H7 (cell line): ENCODE measurements around the gene MSANTD3. TPM values are rescaled to one million over a fixed set of nuclear protein-coding genes. Genes with fewer than 3 reads are reported as not detected.
"Not testable (repeated sequence)": the region's sequence is repeated elsewhere in the genome, so short reads cannot be mapped to it uniquely, and the experiment has no call there.

Source experiments
- DNase-seq: peaks from one replicate; pipeline ENCODE4 v3.0.0; 2012
- H3K27me3 ChIP-seq: 2 replicates; pipeline ENCODE4 v1.6.0; 2011; ENCODE audit warnings: mild to moderate bottlenecking, low read length; ENCODE audit not compliant: control insufficient read depth, insufficient read depth
- H3K36me3 ChIP-seq: replicated peaks from 2 replicates; pipeline ENCODE4 v1.5.1; 2011; ENCODE audit warnings: low read length; ENCODE audit not compliant: control insufficient read depth, insufficient read depth
- H3K4me3 ChIP-seq: 2 replicates; pipeline ENCODE4 v1.5.1; 2011; ENCODE audit warnings: low read depth, mild to moderate bottlenecking, control low read depth, low read length, moderate library complexity; ENCODE audit not compliant: insufficient read depth
- total RNA-seq: library from RNA; depleted of rRNA; stranded (reverse); fragments of >200 nt; shearing (Covaris generic); gene quantifications from 2 replicates; pipeline ENCODE4 v1.2.3, GENCODE V29; 2014; rRNA removed

Gene MSANTD3, protein sequence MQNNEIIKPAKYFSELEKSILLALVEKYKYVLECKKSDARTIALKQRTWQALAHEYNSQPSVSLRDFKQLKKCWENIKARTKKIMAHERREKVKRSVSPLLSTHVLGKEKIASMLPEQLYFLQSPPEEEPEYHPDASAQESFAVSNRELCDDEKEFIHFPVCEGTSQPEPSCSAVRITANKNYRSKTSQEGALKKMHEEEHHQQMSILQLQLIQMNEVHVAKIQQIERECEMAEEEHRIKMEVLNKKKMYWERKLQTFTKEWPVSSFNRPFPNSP
- 36.9 and 44.5 TPM in 2 replicates for total RNA-seq

GRCh38 chr9:100426530-100427365 is at the start of gene MSANTD3:
MSANTD3 (plus strand) TSS chr9:100427143; CDS start chr9:100441939, 14,796 bp downstream.
- Histone ChIP-seq H3K36me3 (no peaks in the 10 kb centered on the region), H3K4me3 (peak within 1 kb of the TSS; percentile 82), H3K27me3 (no peaks in the 10 kb centered on the region)
- peak; percentile 94 for DNase-seq

- Histone ChIP-seq H3K27me3 (no peaks in the 10 kb centered on the region), H3K4me3 (no peak overlapping the region), H3K36me3 (no peaks in the 10 kb centered on the region)
- no peak for DNase-seq
Observed at GRCh38 chr9:100379862-100380261, 47.1 kb upstream of the MSANTD3 start.

DNA sequence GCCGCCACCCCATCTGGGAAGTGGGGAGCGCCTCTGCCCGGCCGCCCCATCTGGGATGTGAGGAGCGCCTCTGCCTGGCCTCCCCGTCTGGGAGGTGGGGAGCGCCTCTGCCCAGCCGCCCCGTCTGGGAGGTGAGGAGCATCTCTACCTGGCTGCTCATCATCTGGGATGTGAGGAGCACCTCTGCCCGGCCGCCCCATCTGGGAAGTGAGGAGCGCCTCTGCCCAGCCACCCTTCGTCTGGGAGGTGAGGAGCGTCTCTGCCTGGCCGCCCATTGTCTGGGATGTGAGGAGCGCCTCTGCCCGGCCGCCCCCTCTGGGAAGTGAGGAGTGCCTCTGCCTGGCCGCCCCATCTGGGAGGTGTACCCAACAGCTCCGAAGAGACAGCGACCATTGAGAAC is 34.0 kb upstream of the MSANTD3 start:
- not testable (repeated sequence) for H3K27me3 ChIP-seq, H3K4me3 ChIP-seq, DNase-seq, H3K36me3 ChIP-seq

DNA sequence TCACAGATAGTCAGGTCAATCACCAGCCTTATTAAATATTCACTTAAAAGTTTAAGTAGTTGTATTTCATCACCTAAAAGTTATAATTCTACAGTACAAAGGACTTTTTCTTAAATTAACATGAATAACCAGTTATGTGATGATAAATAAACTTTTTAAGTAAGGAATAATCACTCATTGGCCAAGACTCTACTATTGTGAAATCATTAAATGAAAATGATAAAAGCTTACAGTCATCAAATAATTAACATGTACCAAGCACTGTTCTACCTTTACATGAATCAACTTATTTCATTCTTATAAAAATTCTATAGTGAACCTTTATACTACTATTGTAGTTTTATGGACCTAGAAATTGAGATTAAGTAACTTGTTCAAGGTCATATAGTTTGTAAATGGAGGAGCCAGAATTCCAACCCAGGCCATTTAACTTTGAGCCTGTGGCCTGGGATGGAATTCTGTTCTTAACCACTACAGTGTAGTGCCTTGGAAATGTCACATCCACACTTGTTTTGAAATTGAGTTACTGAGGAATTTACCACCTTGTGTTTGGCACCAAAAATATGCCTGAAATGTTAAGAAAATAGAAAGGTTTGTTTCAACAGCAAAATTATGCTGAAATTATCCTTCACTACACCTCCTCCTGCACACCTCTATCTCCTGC is 32.8 kb upstream of the MSANTD3 start:
- Histone ChIP-seq H3K27me3 (no peaks in the 10 kb centered on the region), H3K36me3 (no peaks in the 10 kb centered on the region), H3K4me3 (no peak overlapping the region)
- no peak for DNase-seq

DNA sequence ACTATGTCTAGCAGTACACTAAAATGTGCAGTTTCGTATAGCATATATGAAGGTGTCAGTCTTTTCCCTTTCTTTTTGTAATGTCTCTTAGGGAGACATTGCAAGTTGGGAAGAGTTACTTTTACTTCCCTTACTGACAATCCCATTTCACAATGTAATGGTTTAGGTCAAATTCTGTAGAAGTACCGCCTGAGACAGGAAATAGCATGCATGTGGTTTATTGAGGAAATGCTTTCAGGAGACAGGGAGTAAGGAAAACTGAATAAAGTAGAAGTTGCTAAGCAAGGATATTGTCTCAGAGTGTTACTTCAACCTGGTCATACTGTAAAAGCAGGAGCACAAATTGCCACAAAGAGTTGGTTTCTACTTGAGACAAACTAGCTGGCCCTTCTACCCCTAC is 32.1 kb upstream of the MSANTD3 start:
- no peak overlapping the region for H3K4me3 ChIP-seq
- no peaks in the 10 kb centered on the region for H3K36me3 ChIP-seq
- DNase-seq: no peak
- H3K27me3 ChIP-seq: no peaks in the 10 kb centered on the region

- no peaks in the 10 kb centered on the region for H3K27me3 ChIP-seq
- no peak overlapping the region for H3K4me3 ChIP-seq
- no peaks in the 10 kb centered on the region for H3K36me3 ChIP-seq
- no peak for DNase-seq
Observed at GRCh38 chr9:100396769-100397168, 30.2 kb upstream of the MSANTD3 start.

- H3K27me3 ChIP-seq: no peaks in the 10 kb centered on the region
- no peak overlapping the region for H3K4me3 ChIP-seq
- no peaks in the 10 kb centered on the region for H3K36me3 ChIP-seq
- DNase-seq: no peak
Observed at GRCh38 chr9:100397529-100398266, 29.2 kb upstream of the MSANTD3 start.

- H3K4me3 ChIP-seq: no peak overlapping the region
- peak; percentile 45 for DNase-seq
- no peaks in the 10 kb centered on the region for H3K27me3 ChIP-seq
- no peaks in the 10 kb centered on the region for H3K36me3 ChIP-seq
Observed at GRCh38 chr9:100401042-100401441, 25.9 kb upstream of the MSANTD3 start.

DNA sequence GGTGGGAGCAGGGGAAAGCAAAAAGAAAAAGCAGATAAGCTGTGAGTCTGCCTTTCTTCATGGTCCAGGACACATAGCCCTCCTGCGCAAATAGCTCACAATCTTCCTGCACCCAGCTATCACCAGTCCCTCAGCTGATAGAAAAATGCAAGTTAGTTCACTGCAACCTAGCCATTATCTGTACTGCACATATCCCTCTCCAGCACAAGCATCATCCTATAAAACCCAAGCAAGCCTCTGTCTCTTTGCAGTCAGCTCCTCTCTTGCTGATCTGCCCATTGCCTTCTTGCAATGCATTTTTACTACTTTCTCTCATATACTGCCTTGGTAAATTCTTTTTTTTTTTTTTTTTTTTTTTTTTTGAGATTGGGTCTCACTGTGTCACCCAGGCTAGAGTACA is 20.0 kb upstream of the MSANTD3 start:
- Histone ChIP-seq H3K4me3 (no peak overlapping the region), H3K36me3 (no peaks in the 10 kb centered on the region), H3K27me3 (no peaks in the 10 kb centered on the region)
- no peak for DNase-seq

DNA sequence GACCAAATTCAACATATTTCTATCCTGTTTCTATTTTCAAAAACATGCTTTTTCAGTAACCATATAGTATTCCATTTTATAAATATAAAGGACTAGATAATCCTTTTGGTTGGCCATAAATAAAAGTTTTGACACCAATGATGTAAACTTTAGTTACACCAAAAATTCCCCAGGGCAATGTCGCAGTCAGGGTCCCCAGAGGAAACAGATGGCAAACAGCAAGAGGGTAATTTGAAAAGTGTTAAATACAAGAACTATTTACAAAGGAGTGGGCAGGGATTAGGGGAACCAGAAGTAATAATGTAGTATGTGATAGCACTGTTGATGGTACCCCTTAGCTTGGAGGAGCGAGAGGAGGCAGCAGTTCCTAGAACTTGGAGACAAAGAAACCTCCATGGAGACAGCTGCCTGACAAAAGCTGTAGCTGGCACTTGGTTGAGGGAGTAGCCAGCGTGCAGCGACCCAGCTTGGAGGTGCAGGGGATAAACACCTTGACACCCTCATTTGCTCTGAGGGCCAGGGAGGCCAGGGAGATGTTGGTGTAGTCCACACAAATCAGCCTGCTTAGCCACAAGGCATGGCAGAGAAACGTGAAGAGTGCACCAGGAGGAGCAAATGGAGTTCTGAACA is 18.3 kb upstream of the MSANTD3 start:
- no peaks in the 10 kb centered on the region for H3K27me3 ChIP-seq
- no peak overlapping the region for H3K4me3 ChIP-seq
- DNase-seq: no peak
- no peaks in the 10 kb centered on the region for H3K36me3 ChIP-seq

- no peaks in the 10 kb centered on the region for H3K36me3 ChIP-seq
- no peaks in the 10 kb centered on the region for H3K27me3 ChIP-seq
- no peak for DNase-seq
- no peak overlapping the region for H3K4me3 ChIP-seq
Observed at GRCh38 chr9:100409176-100409556, 17.8 kb upstream of the MSANTD3 start.

- Histone ChIP-seq H3K36me3 (no peaks in the 10 kb centered on the region), H3K4me3 (peak overlapping the region; percentile 43), H3K27me3 (no peaks in the 10 kb centered on the region)
- DNase-seq: peak; percentile 91
Observed at GRCh38 chr9:100411472-100412283, 15.3 kb upstream of the MSANTD3 start.

GRCh38 chr9:100413839-100414420 is 13.0 kb upstream of the MSANTD3 start:
- no peak for DNase-seq
- H3K27me3 ChIP-seq: no peaks in the 10 kb centered on the region
- no peaks in the 10 kb centered on the region for H3K36me3 ChIP-seq
- H3K4me3 ChIP-seq: no peak overlapping the region
